ENCODE results near the gene GRIP1. TPM values are rescaled to one million over a fixed set of nuclear protein-coding genes. Genes with fewer than 3 reads are reported as not detected.

Gene GRIP1
- total RNA-seq, 4 donors from 2014 or later = 0.22 to 3.0 (median 1.6) TPM

DNA sequence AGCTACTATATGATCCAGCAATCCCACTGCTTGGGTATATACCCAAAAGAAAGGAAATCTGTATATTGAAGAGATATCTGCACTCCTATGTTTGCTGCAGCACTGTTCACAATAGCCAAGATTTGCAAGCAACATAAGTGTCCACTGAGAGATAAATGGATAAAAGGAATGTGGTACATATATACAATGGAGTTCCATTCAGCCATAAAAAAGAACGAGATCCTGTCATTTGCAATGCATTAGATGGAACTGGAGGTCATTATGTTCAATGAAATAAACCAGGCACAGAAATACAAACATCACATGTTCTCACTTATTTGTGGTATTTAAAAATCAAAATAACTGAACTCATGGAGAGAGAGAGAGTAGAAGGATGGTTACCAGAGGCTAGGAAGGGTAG lies 260.0 kb downstream of the GRIP1 start:
- Histone ChIP-seq H3K9me3 (no peaks in the 10 kb centered on the region), H3K27me3 (no peaks in the 10 kb centered on the region), H3K36me3 (no peaks in the 10 kb centered on the region), H3K27ac (no peak overlapping the region), H3K4me1 (no peaks in the 10 kb centered on the region), H3K4me3 (no peak overlapping the region)
- TF ChIP-seq, protein P1, sequence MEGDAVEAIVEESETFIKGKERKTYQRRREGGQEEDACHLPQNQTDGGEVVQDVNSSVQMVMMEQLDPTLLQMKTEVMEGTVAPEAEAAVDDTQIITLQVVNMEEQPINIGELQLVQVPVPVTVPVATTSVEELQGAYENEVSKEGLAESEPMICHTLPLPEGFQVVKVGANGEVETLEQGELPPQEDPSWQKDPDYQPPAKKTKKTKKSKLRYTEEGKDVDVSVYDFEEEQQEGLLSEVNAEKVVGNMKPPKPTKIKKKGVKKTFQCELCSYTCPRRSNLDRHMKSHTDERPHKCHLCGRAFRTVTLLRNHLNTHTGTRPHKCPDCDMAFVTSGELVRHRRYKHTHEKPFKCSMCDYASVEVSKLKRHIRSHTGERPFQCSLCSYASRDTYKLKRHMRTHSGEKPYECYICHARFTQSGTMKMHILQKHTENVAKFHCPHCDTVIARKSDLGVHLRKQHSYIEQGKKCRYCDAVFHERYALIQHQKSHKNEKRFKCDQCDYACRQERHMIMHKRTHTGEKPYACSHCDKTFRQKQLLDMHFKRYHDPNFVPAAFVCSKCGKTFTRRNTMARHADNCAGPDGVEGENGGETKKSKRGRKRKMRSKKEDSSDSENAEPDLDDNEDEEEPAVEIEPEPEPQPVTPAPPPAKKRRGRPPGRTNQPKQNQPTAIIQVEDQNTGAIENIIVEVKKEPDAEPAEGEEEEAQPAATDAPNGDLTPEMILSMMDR (IDR thresholded peaks at IDR 0.05) = no peak
- TF ChIP-seq EP300 (IDR thresholded peaks at IDR 0.05) (no peak), POLR2A (IDR thresholded peaks at IDR 0.05) (no peak)
- DNase-seq (ENCODE audit: low spot score in 2 of 2) = no peak
- 42 to 44% methylated on average over 1 of the region's 1 CpG for WGBS, 2 donors

GRCh38 chr12:66417217-66417616 lies 261.7 kb downstream of the GRIP1 start:
- peak in 1 of 2 donors; percentile 23 for DNase-seq (ENCODE audit: low spot score in 2 of 2)
- no peaks in the 10 kb centered on the region for H3K4me1 ChIP-seq
- no peaks in the 10 kb centered on the region for H3K36me3 ChIP-seq
- no peak overlapping the region for H3K27ac ChIP-seq
- TF ChIP-seq EP300 (IDR thresholded peaks at IDR 0.05) (peak in 1 of 2 donors; percentile 53), POLR2A (IDR thresholded peaks at IDR 0.05) (no peak)
- no peak overlapping the region for H3K4me3 ChIP-seq
- no peaks in the 10 kb centered on the region for H3K9me3 ChIP-seq
- WGBS, 2 donors = 79 to 87% methylated on average over 1 of the region's 1 CpG
- H3K27me3 ChIP-seq = no peaks in the 10 kb centered on the region

- Histone ChIP-seq H3K4me1 (no peaks in the 10 kb centered on the region), H3K4me3 (no peak overlapping the region)
These were observed 269.5 kb downstream of the GRIP1 start for GRCh38 chr12:66409195-66409871.

DNA sequence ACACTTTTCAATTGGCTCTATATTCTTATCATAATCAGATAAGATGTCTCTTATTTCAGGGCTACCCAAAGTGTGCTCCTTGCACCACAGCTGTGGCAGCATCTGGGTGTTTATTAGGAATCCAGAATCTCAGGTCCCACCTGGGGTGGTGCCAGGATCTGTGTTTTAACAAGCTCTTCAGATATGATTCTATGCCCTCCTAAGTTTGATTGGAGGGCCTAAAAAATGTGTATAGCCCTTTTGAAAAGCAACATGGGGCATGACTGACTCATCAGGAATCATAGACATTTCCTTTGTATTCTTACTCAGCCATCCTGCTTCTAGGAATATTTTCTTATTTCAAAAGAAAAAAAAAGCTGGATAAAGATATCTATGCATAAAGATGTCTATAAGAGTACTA lies 273.5 kb downstream of the GRIP1 start:
- TF ChIP-seq, protein P1 (IDR thresholded peaks at IDR 0.05) = no peak
- TF ChIP-seq EP300 (IDR thresholded peaks at IDR 0.05) (no peak), POLR2A (IDR thresholded peaks at IDR 0.05) (no peak)
- H3K4me1 ChIP-seq = no peaks in the 10 kb centered on the region
- no peaks in the 10 kb centered on the region for H3K36me3 ChIP-seq
- H3K4me3 ChIP-seq = no peak overlapping the region
- H3K9me3 ChIP-seq = no peaks in the 10 kb centered on the region
- no peak overlapping the region for H3K27ac ChIP-seq
- H3K27me3 ChIP-seq = no peaks in the 10 kb centered on the region
- no peak for DNase-seq (ENCODE audit: low spot score in 2 of 2)

More at GRCh38 chr12:66409195-66409871, 269.5 kb downstream of the GRIP1 start:
- TF ChIP-seq POLR2A (IDR thresholded peaks at IDR 0.05) (no peak), EP300 (IDR thresholded peaks at IDR 0.05) (no peak)
- TF ChIP-seq, protein P1 (IDR thresholded peaks at IDR 0.05) = peak; percentile 21 to 50 (median 43)
- WGBS, 2 donors = 64 to 65% methylated on average over 4 of the region's 4 CpGs
- H3K27ac ChIP-seq = no peak overlapping the region
- H3K27me3 ChIP-seq = no peaks in the 10 kb centered on the region
- H3K36me3 ChIP-seq = no peaks in the 10 kb centered on the region
- peak in 1 of 2 donors; percentile 48 for DNase-seq (ENCODE audit: low spot score in 2 of 2)
- H3K9me3 ChIP-seq = no peaks in the 10 kb centered on the region

DNA sequence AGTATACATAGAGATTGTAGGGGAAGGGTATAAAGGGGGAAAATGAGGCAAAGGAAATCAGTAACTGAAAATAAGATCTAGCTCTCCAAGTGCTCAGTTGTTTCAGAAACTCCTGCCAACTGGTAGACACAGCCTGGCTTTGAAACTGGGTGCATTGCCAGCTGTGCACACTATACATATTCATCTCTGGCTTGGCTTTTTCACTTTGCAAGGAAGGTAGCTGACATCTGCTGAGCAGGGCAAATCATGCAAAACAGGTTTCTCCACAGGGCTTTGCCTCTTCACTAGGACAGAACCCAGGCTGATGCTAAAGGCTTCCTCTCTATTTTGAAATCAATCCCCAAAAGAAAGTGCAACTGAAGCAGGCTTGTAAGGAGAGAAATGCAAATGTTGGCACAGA lies 275.1 kb downstream of the GRIP1 start:
- H3K27me3 ChIP-seq = no peaks in the 10 kb centered on the region
- TF ChIP-seq, protein P1 (IDR thresholded peaks at IDR 0.05) = no peak
- TF ChIP-seq POLR2A (IDR thresholded peaks at IDR 0.05) (no peak), EP300 (IDR thresholded peaks at IDR 0.05) (no peak)
- H3K4me1 ChIP-seq = peaks cover 0 to 8% (median 0%) of the 10 kb centered on the region in 4 donors
- H3K9me3 ChIP-seq = no peaks in the 10 kb centered on the region
- no peak overlapping the region for H3K27ac ChIP-seq
- H3K4me3 ChIP-seq = no peak overlapping the region
- no peaks in the 10 kb centered on the region for H3K36me3 ChIP-seq
- no peak for DNase-seq (ENCODE audit: low spot score in 2 of 2)

Measured in tibial nerve (tissue), 4 donors.